GM18511 (cell line): Measurements from ENCODE around the gene FCAMR.

Source experiments
- ATAC-seq: cut with Tn5 transposase; IDR thresholded peaks from one replicate; pipeline ENCODE4 v1.9.1; 2021; ENCODE audit warnings: mild to moderate bottlenecking, moderate library complexity; ENCODE audit not compliant: unreplicated experiment

Gene FCAMR

DNA sequence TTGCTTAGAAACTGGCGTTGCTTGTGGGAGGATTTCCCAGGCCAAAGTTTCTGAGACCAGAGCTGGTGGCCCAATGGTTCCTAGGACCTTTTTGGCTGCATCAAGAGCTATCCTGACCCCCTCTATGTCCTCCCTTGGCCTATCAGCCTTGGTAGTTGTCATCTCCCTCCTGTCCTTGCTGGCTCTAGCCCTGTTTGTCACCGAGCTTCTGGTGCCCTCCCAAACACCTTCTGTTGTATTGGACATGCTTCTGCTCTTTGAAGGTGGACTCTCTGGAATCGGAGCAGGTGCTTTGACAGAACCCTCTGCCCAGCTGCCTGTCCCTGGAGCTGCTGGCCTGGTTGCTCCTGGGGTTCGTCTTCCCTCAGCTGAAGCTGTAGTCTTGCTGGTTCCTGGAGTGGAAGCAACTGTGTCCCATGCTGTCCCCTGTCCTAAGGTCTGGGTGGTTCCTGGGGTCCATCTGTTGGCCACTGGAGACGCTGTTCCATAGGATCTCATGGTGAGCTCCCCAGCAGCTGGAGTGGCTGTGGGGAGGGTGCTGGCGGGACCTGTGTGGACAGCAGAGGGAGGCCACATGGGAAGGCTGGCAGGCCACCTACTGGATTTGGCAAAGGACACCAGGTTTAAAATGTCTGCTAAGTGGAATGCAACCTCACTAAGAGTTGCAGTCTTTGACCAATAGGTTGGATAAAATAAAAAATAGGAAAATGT, 9.4 kb downstream of the FCAMR start:
- ATAC-seq = no peak

- ATAC-seq = no peak
Observed at GRCh38 chr1:206958144-206958543, 12.1 kb downstream of the FCAMR start.

DNA sequence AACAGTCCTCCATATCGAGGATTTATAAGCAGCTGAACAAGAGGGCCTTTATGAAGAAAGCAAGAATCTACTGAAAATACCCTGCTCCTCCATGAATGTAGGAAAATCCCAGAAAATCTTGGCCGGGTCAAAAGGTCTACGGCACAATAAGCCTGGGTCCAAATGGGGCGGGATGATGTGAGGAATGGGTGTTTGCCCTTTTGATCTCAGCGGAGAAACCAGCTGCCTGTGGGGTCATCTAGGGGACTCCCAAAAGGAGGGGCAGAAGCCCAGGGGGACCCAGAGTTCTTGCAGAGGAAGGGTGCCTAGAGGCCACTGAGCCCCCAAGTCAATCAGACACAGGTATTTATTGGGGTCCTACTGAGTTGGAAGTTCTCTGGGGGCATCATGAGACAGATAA, 12.6 kb downstream of the FCAMR start:
- ATAC-seq = no peak

- ATAC-seq = peak; percentile 43
Observed at GRCh38 chr1:206955476-206956451, 14.5 kb downstream of the FCAMR start.

DNA sequence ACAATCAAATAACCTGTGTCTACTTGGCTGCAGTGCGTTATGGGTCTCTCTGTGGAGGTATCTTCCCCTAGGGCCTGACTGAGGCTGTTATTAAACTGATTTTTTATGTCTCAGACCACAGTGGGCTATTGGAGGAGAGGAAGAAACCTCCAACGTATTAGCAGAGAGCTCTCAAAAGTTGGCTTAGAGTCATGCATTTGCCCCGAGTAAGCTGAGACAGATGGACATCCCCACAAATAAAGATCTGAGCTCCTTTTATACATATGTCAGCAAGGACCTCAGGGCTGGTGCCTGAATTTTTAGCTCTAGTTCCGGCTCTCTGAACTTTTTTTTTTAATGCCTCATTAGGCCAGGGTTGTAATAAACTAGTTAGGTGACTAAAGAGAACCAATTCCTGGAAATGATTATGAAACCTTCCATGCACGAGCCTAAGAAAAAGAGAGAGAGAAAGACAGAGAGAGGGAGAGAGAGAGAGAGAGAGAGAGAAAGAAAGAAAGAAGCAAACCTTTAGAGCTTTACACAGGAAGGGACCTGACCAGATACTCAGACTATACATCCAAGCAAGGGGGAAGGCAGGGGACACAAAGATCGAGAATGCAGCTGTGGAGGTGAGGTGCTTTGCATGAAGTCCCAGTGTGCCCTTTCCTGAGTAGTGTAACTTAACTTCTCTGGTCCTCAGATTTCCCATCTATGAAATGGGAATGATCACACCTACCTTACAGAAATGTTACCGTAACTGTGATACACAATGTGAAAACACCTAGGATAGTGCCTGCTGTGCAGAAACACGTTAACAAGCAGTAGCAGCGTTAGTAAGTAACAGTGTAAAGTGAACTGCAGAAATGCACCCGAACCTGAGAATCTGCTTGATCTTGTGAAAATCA, 15.6 kb downstream of the FCAMR start:
- no peak for ATAC-seq

DNA sequence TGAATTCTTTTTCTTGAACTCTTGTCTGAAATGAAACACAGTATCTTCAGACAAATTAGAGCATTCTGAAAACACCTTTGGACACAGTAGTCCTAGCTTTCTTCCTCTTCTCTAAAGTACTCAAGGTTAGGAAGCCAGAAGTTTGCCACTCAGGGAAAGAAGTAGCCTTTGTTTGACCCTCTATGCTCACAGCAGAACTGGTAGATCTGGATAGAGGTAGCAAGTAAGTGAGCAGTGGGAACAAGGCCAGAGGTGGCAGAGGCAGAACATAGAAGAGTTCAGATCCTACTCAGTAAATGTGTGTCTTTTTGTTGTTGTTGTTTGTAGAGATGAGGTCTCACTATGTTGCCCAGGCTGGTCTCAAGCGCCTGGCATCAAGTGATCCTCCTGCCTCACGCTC, 16.6 kb downstream of the FCAMR start:
- ATAC-seq = no peak

DNA sequence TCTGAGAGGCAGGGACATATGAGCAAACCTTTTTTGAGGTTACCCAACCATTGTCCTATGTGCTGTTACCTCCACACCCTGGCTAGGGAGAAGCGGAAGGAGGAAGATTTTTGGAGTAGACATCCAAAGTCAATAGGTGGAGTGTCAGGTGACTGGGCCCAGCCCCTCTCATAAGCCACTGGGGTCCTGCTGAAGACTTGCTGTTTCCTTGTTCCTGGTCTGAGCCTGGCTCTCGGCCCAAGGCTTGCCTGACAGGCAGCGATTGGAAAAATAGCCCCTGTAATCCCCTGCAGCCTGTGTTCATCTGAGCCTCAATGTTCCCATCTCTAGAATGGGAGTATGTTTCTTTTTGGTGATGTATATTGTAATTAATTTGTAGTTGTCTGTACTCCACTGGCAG, 17.1 kb downstream of the FCAMR start:
- no peak for ATAC-seq

GRCh38 chr1:206952171-206952570, 18.1 kb downstream of the FCAMR start:
- peak; percentile 47 for ATAC-seq

DNA sequence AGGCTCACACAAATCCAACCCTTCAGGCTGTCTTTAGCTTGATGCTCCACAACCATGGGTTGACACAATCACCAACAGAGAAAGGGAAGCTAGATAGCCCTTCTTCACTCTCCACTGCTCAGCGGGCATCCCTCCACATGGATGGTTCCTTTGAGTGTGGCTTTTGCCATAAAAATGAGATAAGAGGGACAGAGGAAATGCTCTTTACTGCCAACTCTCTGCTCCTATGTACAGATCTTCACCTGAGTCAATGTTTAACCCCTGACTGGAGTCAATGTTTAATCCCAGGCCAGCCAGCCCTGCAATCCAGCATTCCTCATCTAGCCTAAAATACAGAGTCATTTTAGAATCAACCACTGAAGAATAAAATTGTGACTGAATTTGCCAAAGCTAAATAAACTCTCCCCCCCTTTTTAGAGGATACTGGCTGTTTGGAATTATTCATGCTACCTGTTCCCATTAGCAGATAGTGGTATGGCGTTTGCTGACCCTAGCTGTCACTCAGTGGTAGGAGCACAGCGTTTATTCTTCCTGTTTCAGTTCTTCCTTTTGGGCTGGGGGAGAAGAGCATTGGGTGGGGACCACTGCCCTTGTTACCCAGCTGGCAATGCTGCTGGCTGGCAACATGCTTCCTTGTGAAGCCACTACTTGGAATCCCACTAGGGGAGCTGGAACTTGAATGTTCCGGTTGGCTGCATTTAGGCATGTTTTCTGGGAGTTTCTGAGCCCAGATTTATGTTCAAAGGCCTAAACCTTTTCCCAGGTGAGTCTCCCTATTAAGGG, 18.8 kb downstream of the FCAMR start:
- ATAC-seq = peak; percentile 51

DNA sequence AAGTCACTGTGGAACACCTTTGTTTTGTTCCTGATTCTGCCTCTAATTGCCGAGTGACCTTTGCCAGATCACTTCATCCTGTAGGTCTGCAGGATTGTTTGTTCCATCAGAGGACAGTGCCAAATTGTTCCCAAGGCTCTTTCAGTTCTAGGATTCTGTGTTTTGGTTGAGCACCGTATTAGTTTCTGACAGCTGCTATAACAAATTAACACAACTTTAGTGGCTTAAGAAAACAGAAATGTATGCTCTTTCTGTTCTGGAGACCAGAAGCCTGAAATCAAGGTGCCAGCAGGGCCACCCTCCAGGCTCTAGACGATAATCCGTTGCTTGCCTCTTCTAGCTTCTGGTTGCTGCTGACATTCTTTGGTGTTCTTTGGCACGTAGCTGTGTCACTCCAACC, 20.6 kb downstream of the FCAMR start:
- no peak for ATAC-seq

GRCh38 chr1:206949208-206949607, 21.1 kb downstream of the FCAMR start:
- no peak for ATAC-seq

DNA sequence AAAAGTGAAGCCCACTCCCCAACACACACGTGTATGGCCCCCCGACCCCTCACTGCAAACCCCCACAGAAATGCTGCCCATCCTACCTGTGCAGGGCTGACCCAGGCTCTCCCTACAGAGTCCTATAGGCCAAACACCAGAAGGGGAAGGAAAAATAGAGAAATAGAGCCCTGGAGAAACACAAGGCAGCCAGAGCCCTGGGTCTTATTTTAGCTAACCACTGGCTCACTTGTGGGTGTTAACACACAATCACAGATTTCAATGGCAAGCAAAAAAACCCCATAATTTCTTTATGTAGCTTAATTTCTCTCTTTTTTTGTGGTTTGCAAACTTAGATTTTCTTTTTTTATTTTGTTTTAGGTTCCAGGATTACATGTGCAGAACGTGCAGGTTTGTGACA, 23.0 kb downstream of the FCAMR start:
- ATAC-seq = no peak

GRCh38 chr1:206946261-206946660, 24.0 kb downstream of the FCAMR start, which contains the start of gene PIGR:
Gene PIGR (minus strand): TSS chr1:206946466. CDS start chr1:206940531, 5,935 bp downstream.
- no peak for ATAC-seq

DNA sequence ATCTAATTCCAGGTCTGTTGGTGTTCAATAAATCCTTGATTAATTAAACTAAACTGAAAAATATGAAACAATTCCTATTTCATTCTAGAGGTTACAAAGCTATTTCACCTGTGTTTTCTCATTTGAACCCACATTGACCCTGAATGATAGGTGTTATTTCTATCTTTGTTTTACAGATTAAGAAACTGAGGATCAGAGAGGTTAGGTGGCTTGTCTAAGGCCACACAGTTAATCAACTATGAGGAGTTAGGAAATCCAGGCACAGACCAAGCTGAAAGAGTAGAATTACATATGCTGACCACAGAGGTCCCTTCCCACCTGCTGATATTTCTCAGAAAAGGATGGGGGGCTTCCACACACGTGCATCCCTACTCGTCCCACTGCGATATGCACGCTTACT, 24.5 kb downstream of the FCAMR start:
- no peak for ATAC-seq

- no peak for ATAC-seq
Observed at GRCh38 chr1:206944703-206945102, 25.6 kb downstream of the FCAMR start.

DNA sequence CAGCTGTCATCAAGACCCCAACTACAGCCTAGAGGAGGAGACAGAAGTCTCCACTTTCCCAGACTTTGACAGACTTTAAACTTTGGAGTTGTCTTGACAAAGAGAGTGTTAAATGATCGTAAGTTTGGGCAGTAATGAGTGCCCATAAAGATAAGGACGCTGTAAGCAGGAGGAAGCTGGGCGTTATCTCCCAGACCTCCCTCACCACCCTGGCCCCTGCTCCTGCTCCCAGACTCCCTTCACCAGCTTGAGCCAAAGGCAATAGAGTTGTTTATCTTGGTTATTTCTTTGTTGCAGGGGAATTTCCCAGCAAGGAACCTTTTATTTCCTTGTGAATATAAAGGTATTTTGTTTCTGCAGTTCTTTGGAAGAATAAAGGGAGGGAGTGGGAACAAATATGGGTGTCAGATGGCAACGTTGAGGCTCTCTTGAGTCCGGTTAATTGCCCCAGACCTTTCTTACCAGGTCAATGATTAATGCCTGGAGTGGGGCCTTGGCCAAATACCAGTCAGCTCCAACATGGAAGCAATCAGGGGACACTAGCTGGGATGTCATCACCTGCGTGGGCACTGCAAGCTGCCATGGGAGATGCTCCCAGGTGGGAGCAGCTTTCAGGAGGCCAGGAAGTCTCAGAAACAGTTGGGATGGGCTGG, 28.4 kb downstream of the FCAMR start:
- no peak for ATAC-seq

GRCh38 chr1:206940588-206940936, 29.7 kb downstream of the FCAMR start:
- ATAC-seq = no peak

DNA sequence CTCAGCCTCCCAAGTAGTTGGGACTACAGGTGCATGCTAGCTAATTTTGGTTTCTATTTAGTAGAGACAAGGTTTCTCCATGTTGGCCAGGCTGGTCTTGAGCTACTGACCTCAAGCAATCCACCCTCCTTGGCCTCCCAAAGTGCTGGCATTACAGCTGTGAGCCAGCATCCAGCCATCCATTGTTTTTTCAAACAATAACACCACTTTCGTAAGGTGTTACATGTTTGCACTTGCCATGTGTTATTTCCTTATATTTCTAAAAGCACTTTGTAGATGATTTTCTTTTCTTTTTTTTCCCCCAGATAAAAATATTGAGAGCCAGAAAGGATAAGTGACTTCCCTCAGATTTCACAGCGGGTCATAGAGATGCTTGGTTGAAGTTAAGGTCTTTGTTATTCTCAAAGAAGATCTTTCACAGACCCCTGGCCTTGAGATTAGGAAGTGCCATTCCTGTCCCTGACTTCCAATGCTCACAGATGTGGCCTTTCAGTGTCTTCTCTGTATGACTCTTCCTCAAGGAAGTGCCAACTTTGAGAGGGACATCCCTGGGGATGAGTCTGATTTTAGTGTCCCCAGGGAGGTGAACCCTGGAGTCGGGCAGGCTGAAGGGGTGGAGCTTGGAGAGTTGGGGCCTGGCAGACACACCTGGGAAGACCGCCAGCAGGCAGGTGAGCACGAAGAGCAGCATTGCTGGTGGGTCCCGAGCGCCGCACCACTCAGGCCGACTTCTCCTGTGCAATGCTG, 30.2 kb downstream of the FCAMR start:
- ATAC-seq = no peak

DNA sequence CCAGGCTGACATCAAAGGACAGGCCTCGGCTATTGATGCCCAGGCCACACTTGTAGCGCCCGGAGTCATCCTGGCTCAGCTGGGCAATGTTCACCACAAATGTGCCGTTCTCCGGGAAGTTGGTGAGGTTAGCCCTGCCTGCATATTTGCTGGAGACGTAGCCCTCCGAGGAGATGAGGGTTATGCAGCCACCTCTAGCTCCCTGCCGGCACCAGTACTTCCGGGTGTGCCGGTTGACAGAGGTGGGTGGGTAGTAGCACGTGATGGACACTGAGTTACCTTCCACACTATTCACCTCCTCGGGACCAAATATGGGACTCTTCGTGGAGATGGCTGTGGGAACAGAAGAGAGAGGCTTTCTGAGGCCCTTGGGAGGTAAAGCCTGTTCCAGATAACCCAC, 31.1 kb downstream of the FCAMR start:
- no peak for ATAC-seq
